Bronchial epithelial cell (primary cell): ENCODE data around the gene CUTA. TPM values are rescaled to one million over a fixed set of nuclear protein-coding genes. Genes with fewer than 3 reads are reported as not detected.
A peak's percentile ranks its signal among the peaks of the same experiment; 100 is the strongest.

ENCODE experiments used
- DNase-seq: peaks from one replicate; pipeline ENCODE4 v3.0.0-alpha.2; 2010; ENCODE audit warnings: low read depth
- FAIRE-seq: peaks from 2 replicates; lab custom pipeline; 2011; peaks lifted over from hg19 to GRCh38; lab: Jason Lieb, UNC
- H3K27me3 ChIP-seq: 2 replicates; pipeline ENCODE4 v1.5.1; 2011; ENCODE audit warnings: low read length; ENCODE audit not compliant: control insufficient read depth, insufficient read depth
- H3K36me3 ChIP-seq: 2 replicates; pipeline ENCODE4 v1.5.1; 2011; ENCODE audit warnings: low read length; ENCODE audit not compliant: control insufficient read depth, insufficient read depth
- H3K4me3 ChIP-seq: 2 replicates; pipeline ENCODE4 v1.5.1; 2011; ENCODE audit warnings: mild to moderate bottlenecking, low read depth, low read length, control low read depth
- CTCF ChIP-seq: IDR thresholded peaks from 2 replicates; pipeline ENCODE4 v1.5.1; 2011; ENCODE audit warnings: mild to moderate bottlenecking, moderate library complexity, low read length, control low read depth, inconsistent platforms; ENCODE audit not compliant: insufficient read depth, severe bottlenecking
- total RNA-seq: library from RNA; depleted of rRNA; stranded (reverse); fragments of >200 nt; gene quantifications from 2 replicates; pipeline ENCODE4 v1.2.1, GENCODE V29; 2014

CUTA gene
- total RNA-seq, 1 donor from 2014 or later, result 37.1 TPM

GRCh38 chr6:33418690-33419291 is 884 bp upstream of the CUTA start:
- no peak for DNase-seq
- no peak for FAIRE-seq

DNA sequence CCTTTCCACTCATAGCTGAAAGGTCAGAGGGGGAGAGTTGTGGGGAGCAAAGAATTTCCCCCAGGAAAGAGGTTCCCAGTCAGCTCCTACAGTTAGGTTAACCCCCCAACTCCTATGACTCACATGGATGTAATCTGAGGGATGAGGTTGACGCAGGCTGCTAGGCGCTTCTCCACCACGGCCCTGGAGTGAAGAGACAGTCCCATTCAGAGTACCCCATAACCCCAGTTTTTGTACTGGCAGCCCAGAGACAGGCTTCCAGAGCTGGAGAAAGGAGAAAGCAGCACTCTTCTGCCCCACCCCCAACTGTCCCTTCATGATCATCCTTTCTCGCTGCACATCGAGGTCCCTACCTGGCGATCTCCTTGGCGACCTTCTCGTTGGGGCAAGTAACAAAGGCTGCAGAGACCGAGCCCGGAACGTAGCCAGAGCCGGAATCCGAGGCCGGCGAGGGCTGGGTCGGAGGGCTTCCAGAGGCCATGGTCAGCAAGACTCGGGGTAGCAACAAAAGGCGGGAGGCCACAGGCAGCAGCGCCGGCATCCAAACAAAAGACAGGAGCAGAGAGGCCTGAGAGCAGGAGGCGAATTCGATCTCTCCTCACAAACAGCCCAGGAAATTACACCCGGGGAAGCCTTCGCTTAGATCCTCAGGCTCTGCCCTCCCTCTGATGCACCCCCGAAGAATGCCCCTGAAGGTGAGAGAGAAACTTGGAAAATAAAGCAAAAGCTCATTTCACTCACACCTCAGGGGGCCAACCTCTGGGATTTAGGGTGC is 592 bp downstream of the CUTA start:
- no peak for TF ChIP-seq CTCF
- peak overlapping the region; percentile 69 for H3K4me3 ChIP-seq
- DNase-seq (peak; percentile 79), FAIRE-seq (no peak)
- H3K36me3 ChIP-seq, result peaks cover 5% of the 10 kb centered on the region
- no peaks in the 10 kb centered on the region for H3K27me3 ChIP-seq

More at GRCh38 chr6:33418690-33419291, 884 bp upstream of the CUTA start:
- no peaks in the 10 kb centered on the region for H3K27me3 ChIP-seq
- H3K4me3 ChIP-seq, result peak overlapping the region; percentile 35
- peaks cover 2% of the 10 kb centered on the region for H3K36me3 ChIP-seq
- TF ChIP-seq CTCF, result no peak

DNA sequence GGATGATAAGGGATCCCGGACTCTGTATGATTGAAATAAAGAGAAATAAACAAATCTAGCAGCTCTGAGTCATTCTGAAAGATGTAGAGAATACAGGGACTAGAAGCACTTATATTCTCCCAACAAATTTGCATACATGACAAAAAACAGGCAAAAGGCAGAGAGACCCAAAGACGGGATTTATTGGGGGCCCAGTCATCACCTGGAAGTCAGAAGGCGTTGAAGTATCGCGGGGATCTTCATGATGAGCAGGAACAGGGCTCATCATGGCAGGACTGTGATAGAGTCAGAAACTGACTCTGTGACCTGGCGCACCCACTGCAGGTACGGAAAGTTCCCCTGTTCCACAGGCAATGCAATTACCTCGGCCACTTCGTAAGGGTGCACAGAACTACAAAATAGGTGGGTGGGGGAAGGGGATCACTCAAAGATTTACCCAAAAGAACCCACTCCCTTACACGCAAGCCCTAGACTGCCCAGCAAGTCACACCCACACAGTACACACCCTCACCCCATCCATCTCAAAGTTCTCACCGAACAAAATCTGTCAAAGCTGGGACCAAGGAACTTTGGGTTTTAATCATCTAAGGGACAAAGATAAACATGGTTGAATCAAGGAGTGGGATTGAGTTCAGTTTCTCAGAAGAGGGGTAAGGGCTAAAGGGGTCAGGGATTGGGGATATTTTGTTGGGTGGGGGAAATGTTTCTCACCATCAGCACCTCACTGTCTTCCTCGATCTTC is 1.4 kb downstream of the CUTA start:
- Histone ChIP-seq H3K4me3 (peak overlapping the region; percentile 69), H3K27me3 (no peaks in the 10 kb centered on the region), H3K36me3 (peaks cover 5% of the 10 kb centered on the region)
- DNase-seq, result no peak
- no peak for FAIRE-seq
- no peak for TF ChIP-seq CTCF

- no peak for FAIRE-seq
- Histone ChIP-seq H3K27me3 (no peaks in the 10 kb centered on the region), H3K4me3 (no peak overlapping the region), H3K36me3 (peaks cover 5% of the 10 kb centered on the region)
- TF ChIP-seq CTCF, result no peak
- no peak for DNase-seq
These were observed 2.1 kb downstream of the CUTA start for GRCh38 chr6:33415831-33416230.

- FAIRE-seq (no peak), DNase-seq (no peak)
- no peak overlapping the region for H3K4me3 ChIP-seq
- peak; percentile 45 for TF ChIP-seq CTCF
- no peaks in the 10 kb centered on the region for H3K27me3 ChIP-seq
- H3K36me3 ChIP-seq, result peaks cover 5% of the 10 kb centered on the region
These were observed 3.2 kb downstream of the CUTA start for GRCh38 chr6:33414592-33415271.
